ENCODE data around the gene FAM76A. TPM values are rescaled to one million over a fixed set of nuclear protein-coding genes. Genes with fewer than 3 reads are reported as not detected.

The FAM76A gene
- total and polyA plus RNA-seq, 2 experiments from 2014 or later: 3.5 to 9.8 TPM

DNA sequence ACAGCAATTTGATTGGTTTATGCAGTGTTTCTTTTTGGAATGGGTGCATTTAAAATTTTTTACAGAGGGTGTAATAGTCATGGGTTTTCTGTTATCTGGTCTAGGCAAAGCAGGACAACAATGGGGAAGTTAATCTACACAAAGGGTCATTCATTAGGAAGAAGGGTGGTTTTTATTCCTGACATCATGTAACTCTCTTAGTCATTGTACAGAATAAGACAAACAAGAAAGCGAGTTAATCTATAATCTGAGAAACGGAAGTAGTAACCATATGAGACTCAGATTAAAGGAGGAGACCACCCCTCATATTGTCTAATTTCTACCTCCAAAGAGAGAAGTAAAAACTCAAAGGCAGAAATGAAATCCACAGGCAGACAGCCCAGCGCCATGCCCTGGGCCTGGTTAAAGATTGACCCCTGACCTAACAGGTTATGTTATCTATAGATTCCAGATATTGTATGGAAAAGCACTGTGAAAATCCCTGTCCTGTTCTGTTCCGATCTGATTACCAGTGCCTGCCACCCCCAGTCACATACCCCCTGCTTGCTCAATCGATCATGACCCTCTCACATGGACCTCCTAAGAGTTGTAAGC lies 43.3 kb upstream of the FAM76A start:
- Histone ChIP-seq H3K4me3 (no peak overlapping the region), H4K20me1 (ENCODE audit: insufficient read depth, poor library complexity, severe bottlenecking) (no peaks in the 10 kb centered on the region), H3K4me1 (ENCODE audit: insufficient read depth) (no peaks in the 10 kb centered on the region), H3K27me3 (no peaks in the 10 kb centered on the region), H3K9me2 (replicated peaks; ENCODE audit: insufficient read depth) (no peaks in the 10 kb centered on the region), H3K4me2 (no peak overlapping the region), H2AFZ (no peak overlapping the region), H3K9me3 (ENCODE audit: low read depth) (peaks cover 7% of the 10 kb centered on the region), H3K27ac (peak overlapping the region; percentile 34), H3K79me2 (no peaks in the 10 kb centered on the region), H3K36me3 (replicated peaks; ENCODE audit: insufficient read depth, low read depth) (no peaks in the 10 kb centered on the region)
- no peak for TF ChIP-seq EZH2 (IDR thresholded peaks at IDR 0.05; ENCODE audit: borderline replicate concordance)
- TF ChIP-seq, protein P1, sequence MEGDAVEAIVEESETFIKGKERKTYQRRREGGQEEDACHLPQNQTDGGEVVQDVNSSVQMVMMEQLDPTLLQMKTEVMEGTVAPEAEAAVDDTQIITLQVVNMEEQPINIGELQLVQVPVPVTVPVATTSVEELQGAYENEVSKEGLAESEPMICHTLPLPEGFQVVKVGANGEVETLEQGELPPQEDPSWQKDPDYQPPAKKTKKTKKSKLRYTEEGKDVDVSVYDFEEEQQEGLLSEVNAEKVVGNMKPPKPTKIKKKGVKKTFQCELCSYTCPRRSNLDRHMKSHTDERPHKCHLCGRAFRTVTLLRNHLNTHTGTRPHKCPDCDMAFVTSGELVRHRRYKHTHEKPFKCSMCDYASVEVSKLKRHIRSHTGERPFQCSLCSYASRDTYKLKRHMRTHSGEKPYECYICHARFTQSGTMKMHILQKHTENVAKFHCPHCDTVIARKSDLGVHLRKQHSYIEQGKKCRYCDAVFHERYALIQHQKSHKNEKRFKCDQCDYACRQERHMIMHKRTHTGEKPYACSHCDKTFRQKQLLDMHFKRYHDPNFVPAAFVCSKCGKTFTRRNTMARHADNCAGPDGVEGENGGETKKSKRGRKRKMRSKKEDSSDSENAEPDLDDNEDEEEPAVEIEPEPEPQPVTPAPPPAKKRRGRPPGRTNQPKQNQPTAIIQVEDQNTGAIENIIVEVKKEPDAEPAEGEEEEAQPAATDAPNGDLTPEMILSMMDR (IDR thresholded peaks at IDR 0.05; ENCODE audit: poor library complexity): no peak
- DNase-seq (ENCODE audit: low spot score): no peak
- 85% methylated on average over 5 of the region's 5 CpGs for WGBS (ENCODE audit: low lambda C conversion rate, missing lambda C conversion rate)

DNA sequence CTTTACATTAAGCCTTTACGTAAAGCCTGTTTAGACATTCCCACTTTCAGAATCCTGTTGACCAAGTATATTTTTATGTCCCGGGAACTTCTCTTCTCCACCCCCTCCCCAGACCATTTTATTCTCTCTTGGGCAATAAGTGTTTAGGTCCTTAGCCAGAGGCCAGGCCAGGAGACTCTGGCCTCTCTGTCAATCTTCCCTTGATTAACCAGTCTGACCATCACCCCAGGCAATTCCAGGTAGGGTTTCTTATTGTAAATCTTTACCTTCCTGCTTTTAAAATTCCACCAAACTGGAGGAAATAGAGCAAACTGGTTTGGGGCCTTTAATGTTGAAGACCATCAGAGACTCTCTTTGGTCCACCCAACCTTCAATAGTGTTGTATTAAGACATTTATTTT lies 41.6 kb upstream of the FAM76A start:
- Histone ChIP-seq H3K27ac (no peak overlapping the region), H3K4me1 (ENCODE audit: insufficient read depth) (no peaks in the 10 kb centered on the region), H3K27me3 (no peaks in the 10 kb centered on the region), H3K9me3 (ENCODE audit: low read depth) (peaks cover 7% of the 10 kb centered on the region), H3K4me3 (no peak overlapping the region), H3K79me2 (no peaks in the 10 kb centered on the region), H3K36me3 (replicated peaks; ENCODE audit: insufficient read depth, low read depth) (no peaks in the 10 kb centered on the region), H4K20me1 (ENCODE audit: insufficient read depth, poor library complexity, severe bottlenecking) (no peaks in the 10 kb centered on the region), H2AFZ (no peak overlapping the region), H3K9me2 (replicated peaks; ENCODE audit: insufficient read depth) (no peaks in the 10 kb centered on the region), H3K4me2 (no peak overlapping the region)
- 77% methylated on average over 2 of the region's 2 CpGs for WGBS (ENCODE audit: low lambda C conversion rate, missing lambda C conversion rate)
- TF ChIP-seq EZH2phosphoT487 (IDR thresholded peaks at IDR 0.05; ENCODE audit: low read depth, severe bottlenecking, unreplicated experiment) (no peak), EZH2 (IDR thresholded peaks at IDR 0.05; ENCODE audit: borderline replicate concordance) (no peak)
- TF ChIP-seq, protein P1 (IDR thresholded peaks at IDR 0.05; ENCODE audit: poor library complexity): no peak
- DNase-seq (ENCODE audit: low spot score): no peak

- H3K9me2 ChIP-seq (replicated peaks; ENCODE audit: insufficient read depth): no peaks in the 10 kb centered on the region
- no peak for TF ChIP-seq EZH2 (IDR thresholded peaks at IDR 0.05; ENCODE audit: borderline replicate concordance)
- TF ChIP-seq EZH2phosphoT487 (IDR thresholded peaks at IDR 0.05; ENCODE audit: low read depth, severe bottlenecking, unreplicated experiment): no peak
- TF ChIP-seq, protein P1 (IDR thresholded peaks at IDR 0.05; ENCODE audit: poor library complexity): no peak
- peak; percentile 65 for DNase-seq (ENCODE audit: low spot score)
- no peak overlapping the region for H3K4me2 ChIP-seq
- H2AFZ ChIP-seq: no peak overlapping the region
- H3K36me3 ChIP-seq (replicated peaks; ENCODE audit: insufficient read depth, low read depth): no peaks in the 10 kb centered on the region
- no peaks in the 10 kb centered on the region for H3K27me3 ChIP-seq
- H3K4me1 ChIP-seq (ENCODE audit: insufficient read depth): no peaks in the 10 kb centered on the region
- no peak overlapping the region for H3K27ac ChIP-seq
- H4K20me1 ChIP-seq (ENCODE audit: insufficient read depth, poor library complexity, severe bottlenecking): no peaks in the 10 kb centered on the region
- 71% methylated on average over 21 of the region's 21 CpGs for WGBS (ENCODE audit: low lambda C conversion rate, missing lambda C conversion rate)
- H3K79me2 ChIP-seq: no peaks in the 10 kb centered on the region
- no peak overlapping the region for H3K4me3 ChIP-seq
- H3K9me3 ChIP-seq (ENCODE audit: low read depth): peaks cover 1% of the 10 kb centered on the region
Observed at GRCh38 chr1:27686223-27686990, 39.4 kb upstream of the FAM76A start.

Measured in hepatocyte (in vitro differentiated cells).